Regular cardiac myocyte (primary cell): ENCODE data around the gene REG3A. TPM values are rescaled to one million over a fixed set of nuclear protein-coding genes. Genes with fewer than 3 reads are reported as not detected.

ENCODE experiments used
- total RNA-seq: library from RNA; depleted of rRNA; stranded (reverse); fragments of >200 nt; gene quantifications from 2 replicates; pipeline ENCODE4 v1.2.3, GENCODE V29; 2014

Gene REG3A
- total RNA-seq: not detected in 2 replicates

DNA sequence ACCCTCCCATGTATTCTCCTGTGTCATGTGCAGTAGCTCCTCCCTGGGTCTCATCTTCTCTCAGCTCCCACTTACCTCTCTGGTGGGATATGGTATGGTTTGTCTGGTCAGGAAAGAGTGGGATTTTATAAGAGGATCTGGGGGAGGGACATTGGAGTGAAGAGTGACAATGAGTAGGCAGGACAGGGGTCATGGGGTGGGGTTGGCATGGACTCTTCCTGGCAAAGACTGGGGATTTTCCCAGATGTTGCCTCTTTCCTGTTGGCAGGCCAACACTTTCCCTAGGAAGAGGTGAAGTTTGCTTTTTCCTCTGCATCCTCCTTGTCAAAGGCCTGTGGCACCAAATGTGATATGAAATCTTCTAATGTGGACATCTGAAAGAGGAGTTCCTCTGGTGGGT is at the start of gene REG3A:
REG3A (minus strand) TSS at position 101 of the 400 bp plus-strand sequence. CDS start 348 bp downstream, outside the sequence.

DNA sequence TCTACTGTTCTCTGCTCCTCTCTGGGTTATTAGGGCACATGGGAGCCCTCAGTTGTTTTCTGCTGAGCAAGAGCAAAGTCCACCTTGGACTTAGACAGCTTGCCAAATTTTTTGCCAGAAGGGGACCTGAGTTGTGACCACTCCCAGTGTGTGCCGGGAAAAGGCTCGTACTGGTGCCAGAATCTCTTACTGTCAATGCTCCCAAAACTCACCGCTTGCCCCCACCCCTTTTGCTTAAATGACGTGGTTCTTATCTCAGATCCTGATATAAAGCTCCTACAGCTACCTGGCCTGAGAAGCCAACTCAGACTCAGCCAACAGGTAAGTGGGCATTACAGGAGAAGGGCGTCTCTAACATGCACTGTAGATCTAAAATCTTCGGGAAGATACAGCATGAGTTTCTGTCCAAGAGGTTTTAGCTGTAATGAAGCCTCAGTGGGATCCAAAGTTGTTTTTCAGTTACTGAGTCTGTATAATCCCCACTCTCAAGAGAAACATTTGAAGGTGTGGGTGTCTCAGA is 39.3 kb downstream of the REG3A start, which contains the start of gene REG1A:
REG1A (plus strand) TSS at position 295 of the 520 bp plus-strand sequence. CDS start 374 bp downstream, outside the sequence.

Other genes with a start within 250 kb of the REG3A start
- not detected in 2 replicates for gene REG3G, start 134.1 kb downstream of the REG3A start, total RNA-seq
- not detected in 2 replicates for gene REG1B, start 71.8 kb downstream of the REG3A start, total RNA-seq
- gene REG1A, start 39.3 kb downstream of the REG3A start, total RNA-seq: not detected in 2 replicates